Left lung (tissue), 10 donors: ENCODE results near the gene SLC12A3. TPM values are rescaled to one million over a fixed set of nuclear protein-coding genes. Genes with fewer than 3 reads are reported as not detected.

ENCODE experiments used
- ATAC-seq: fragments of 200-7000 bp; cut with Tn5 transposase; one replicate; pipeline ENCODE4 v1.9.1; 2020; ENCODE audit warnings: moderate library complexity
- DNase-seq, 4 donors: peaks; one replicate each; pipeline ENCODE4 v3.0.0-alpha.2; 2013 to 2020
- H3K27ac ChIP-seq, 2 donors: fragments of 200-600 bp; sonication (generic) in 1 of 2; one replicate each; pipeline versions ENCODE4 v1.5.0 to v1.8.0; 2020 to 2021
- H3K27me3 ChIP-seq, 2 donors: fragments of 200-600 bp; sonication (generic) in 1 of 2; one replicate each; pipeline versions ENCODE4 v1.5.0 to v1.8.0; 2020 to 2021
- H3K36me3 ChIP-seq, 2 donors: fragments of 200-600 bp; sonication (generic) in 1 of 2; one replicate each; pipeline versions ENCODE4 v1.5.0 to v1.8.0; 2020 to 2021
- H3K4me1 ChIP-seq, 2 donors: fragments of 200-600 bp; one replicate each; pipeline ENCODE4 v1.8.0; 2021
- H3K4me3 ChIP-seq, 2 donors: fragments of 200-600 bp; sonication (generic) in 1 of 2; one replicate each; pipeline versions ENCODE4 v1.5.0 to v1.8.0; 2020 to 2021; ENCODE audit warnings: mild to moderate bottlenecking in 1 of 2
- H3K9me3 ChIP-seq, 2 donors: fragments of 200-600 bp; sonication (generic) in 1 of 2; one replicate each; pipeline versions ENCODE4 v1.5.0 to v1.8.0; 2020 to 2021
- CTCF ChIP-seq, 2 donors: fragments of 200-600 bp; sonication (generic) in 1 of 2; IDR thresholded peaks; one replicate each; pipeline versions ENCODE4 v1.5.0 to v1.8.0; 2021; ENCODE audit warnings: antibody characterized with exemption in 2 of 2
- intact Hi-C, 2 donors: fragments of 100-400 bp; cut with DNase I; formaldehyde crosslinking; loops; one replicate each; pipeline versions ENCODE4 v1.11.2 to v1.14.2; 2022
- polyA plus RNA-seq, 6 donors: library from polyadenylated mRNA; unstranded; fragments of 120-200 nt; gene quantifications; one replicate each; pipeline ENCODE4 v1.2.1, GENCODE V29; 2013; ENCODE audit not compliant: insufficient read length in 6 of 6
- total RNA-seq, 2 donors: library from RNA; stranded (reverse); fragmentation: NEBNext Ultra II Directional; extraction: Animal tissue kit (Norgen Biotek cat#: 25700); gene quantifications; one replicate each; pipeline ENCODE4 v1.2.1, GENCODE V29; 2021
- donor health status: DM: no; HTN: yes; CAD: no.
- donor health status: DM: no; HTN: no; CAD: no.

SLC12A3 gene
- total and polyA plus RNA-seq, 8 donors: 0.13 to 0.49 (median 0.20) TPM; not detected in 2

DNA sequence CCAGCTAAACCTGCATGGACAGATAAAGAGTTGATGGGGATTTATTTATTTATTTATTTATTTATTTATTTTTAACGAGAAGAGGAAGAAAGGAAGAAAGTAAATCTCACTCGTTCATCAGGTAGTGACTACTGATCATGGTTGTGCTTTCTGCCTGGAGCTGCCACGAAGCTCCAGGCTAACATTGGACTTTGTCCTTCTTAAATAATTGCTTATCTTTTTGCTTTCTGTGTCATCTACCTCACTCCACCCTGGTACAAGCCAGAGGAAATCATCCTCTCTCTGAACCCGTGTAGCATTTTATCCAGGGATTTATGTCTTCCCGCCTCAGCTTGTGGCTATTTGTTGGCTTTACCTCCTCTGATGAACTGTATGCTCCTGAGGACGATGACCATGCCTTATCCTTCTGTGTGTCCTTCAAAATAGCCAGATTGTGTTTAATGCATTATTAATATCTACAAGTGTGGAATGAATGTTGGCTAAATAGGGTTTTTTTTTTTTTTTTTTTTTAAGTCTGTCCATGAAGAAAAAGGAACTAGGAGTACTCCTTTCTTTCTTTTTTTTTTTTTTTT lies 8.0 kb upstream of the SLC12A3 start:
- ATAC-seq: no peak
- DNase-seq: peak in 1 of 4 donors; percentile 4
- H3K9me3 ChIP-seq: no peaks in the 10 kb centered on the region
- no peak overlapping the region for H3K27ac ChIP-seq
- TF ChIP-seq CTCF (IDR thresholded peaks at IDR 0.05): no peak
- H3K36me3 ChIP-seq: no peaks in the 10 kb centered on the region
- no peak overlapping the region for H3K4me3 ChIP-seq
- no peaks in the 10 kb centered on the region for H3K27me3 ChIP-seq
- peaks cover 0 to 15% of the 10 kb centered on the region in 2 donors for H3K4me1 ChIP-seq
- intact Hi-C loops: no loop called here

DNA sequence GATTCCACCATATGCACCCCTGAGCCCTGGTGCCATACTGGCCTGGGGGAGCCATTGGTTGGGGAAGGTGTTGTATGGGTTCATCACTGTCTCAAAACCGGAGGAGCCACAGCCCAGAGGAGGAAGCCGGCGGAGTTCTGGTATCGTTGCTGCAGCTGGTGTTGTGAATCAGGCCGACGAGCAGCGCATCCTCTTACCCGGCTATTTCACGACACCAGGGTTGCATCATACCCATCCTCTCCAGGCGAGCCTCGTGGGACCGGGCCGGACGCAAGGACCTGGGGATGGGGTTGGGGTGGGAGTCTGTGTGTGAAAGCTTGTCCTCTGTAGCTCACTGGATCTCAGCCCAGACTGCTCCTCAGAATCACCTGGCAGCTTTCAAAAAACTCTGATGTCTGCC lies 6.6 kb upstream of the SLC12A3 start:
- H3K27ac ChIP-seq: no peak overlapping the region
- H3K9me3 ChIP-seq: no peaks in the 10 kb centered on the region
- ATAC-seq: peak; percentile 30
- peaks cover 0 to 22% of the 10 kb centered on the region in 2 donors for H3K4me1 ChIP-seq
- peak in 1 of 4 donors; percentile 65 for DNase-seq
- no peaks in the 10 kb centered on the region for H3K27me3 ChIP-seq
- H3K4me3 ChIP-seq: no peak overlapping the region
- intact Hi-C loops: no loop called here
- H3K36me3 ChIP-seq: no peaks in the 10 kb centered on the region
- no peak for TF ChIP-seq CTCF (IDR thresholded peaks at IDR 0.05)

- Histone ChIP-seq H3K9me3 (no peaks in the 10 kb centered on the region), H3K27ac (no peak overlapping the region), H3K4me3 (no peak overlapping the region), H3K36me3 (no peaks in the 10 kb centered on the region), H3K27me3 (no peaks in the 10 kb centered on the region), H3K4me1 (peaks cover 0 to 22% of the 10 kb centered on the region in 2 donors)
- ATAC-seq (no peak), DNase-seq (peak in 1 of 4 donors; percentile 8)
- TF ChIP-seq CTCF (IDR thresholded peaks at IDR 0.05): no peak
- intact Hi-C loops: no loop called here
These were observed 5.4 kb upstream of the SLC12A3 start for GRCh38 chr16:56859636-56860035.

- Histone ChIP-seq H3K27ac (no peak overlapping the region), H3K27me3 (no peaks in the 10 kb centered on the region), H3K36me3 (no peaks in the 10 kb centered on the region), H3K4me1 (peaks cover 0 to 22% of the 10 kb centered on the region in 2 donors), H3K4me3 (no peak overlapping the region), H3K9me3 (no peaks in the 10 kb centered on the region)
- intact Hi-C loops: no loop called here
- ATAC-seq: peak; percentile 26
- no peak for TF ChIP-seq CTCF (IDR thresholded peaks at IDR 0.05)
- DNase-seq: peak in 1 of 4 donors; percentile 18
These were observed 4.6 kb upstream of the SLC12A3 start for GRCh38 chr16:56860226-56861020.

DNA sequence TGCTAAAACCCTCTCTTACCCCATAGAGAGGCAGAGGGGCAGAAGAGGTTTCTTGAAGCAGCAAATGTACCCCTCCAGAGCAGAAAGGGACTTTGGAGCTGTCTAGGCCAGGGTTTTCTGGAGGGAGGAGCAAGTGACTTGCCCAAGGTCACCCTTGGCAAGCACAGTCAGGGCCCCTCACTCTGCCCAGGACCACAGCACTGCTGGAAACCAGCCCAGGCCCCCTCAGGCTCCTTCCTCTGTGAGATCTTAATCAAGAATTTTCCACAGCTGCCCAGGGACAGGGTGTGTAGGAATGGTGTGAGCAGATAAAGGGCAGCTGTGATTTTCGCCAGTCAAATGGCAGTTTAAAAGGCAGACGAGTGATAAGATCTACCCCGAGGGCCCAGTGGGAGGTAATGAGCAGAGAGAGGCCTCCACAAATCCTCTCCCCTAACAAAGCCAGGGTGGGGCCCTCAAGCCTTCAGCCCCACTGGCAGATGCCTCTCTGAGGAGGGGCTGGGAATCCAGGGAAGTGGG lies 3.9 kb upstream of the SLC12A3 start:
- intact Hi-C loops: no loop called here
- Histone ChIP-seq H3K27ac (no peak overlapping the region), H3K36me3 (no peaks in the 10 kb centered on the region), H3K9me3 (no peaks in the 10 kb centered on the region), H3K4me1 (peaks cover 0 to 22% of the 10 kb centered on the region in 2 donors), H3K4me3 (no peak overlapping the region), H3K27me3 (no peaks in the 10 kb centered on the region)
- TF ChIP-seq CTCF (IDR thresholded peaks at IDR 0.05): no peak
- peak in 2 of 4 donors; percentile 34 to 35 for DNase-seq
- peak; percentile 11 for ATAC-seq
